DOHH2 (cell line): ENCODE results near the gene CYTH4.

Experiments used
- H3F3A ChIP-seq: fragments of 200-600 bp; sonication (generic), shearing (Covaris generic); 2 replicates; pipeline ENCODE4 v1.6.0; 2016; ENCODE audit warnings: antibody characterized with exemption, mild to moderate bottlenecking; ENCODE audit not compliant: control insufficient read depth, insufficient read depth
- H3K27ac ChIP-seq: fragments of 200-600 bp; sonication (generic); 2 replicates; pipeline ENCODE4 v1.5.1; 2014; ENCODE audit warnings: low read depth, mild to moderate bottlenecking, low read length, moderate library complexity
- H3K27me3 ChIP-seq: fragments of 200-600 bp; sonication (generic); 2 replicates; pipeline ENCODE4 v1.6.1; 2014; ENCODE audit warnings: mild to moderate bottlenecking, low read length, mixed read lengths; ENCODE audit not compliant: control insufficient read depth
- H3K36me3 ChIP-seq: fragments of 200-600 bp; sonication (generic); 2 replicates; pipeline ENCODE4 v1.6.1; 2014; ENCODE audit warnings: mild to moderate bottlenecking, low read length, moderate library complexity, mixed read lengths; ENCODE audit not compliant: control insufficient read depth
- H3K4me1 ChIP-seq: fragments of 200-600 bp; sonication (generic); 2 replicates; pipeline ENCODE4 v1.6.1; 2014; ENCODE audit warnings: mild to moderate bottlenecking, low read length, mixed read lengths; ENCODE audit not compliant: control insufficient read depth
- H3K4me2 ChIP-seq: fragments of 200-600 bp; sonication (generic); 2 replicates; pipeline ENCODE4 v1.6.0; 2014; ENCODE audit warnings: mild to moderate bottlenecking, low read length, moderate library complexity
- H3K4me3 ChIP-seq: fragments of 200-600 bp; sonication (generic); 2 replicates; pipeline ENCODE4 v1.5.1; 2014; ENCODE audit warnings: mild to moderate bottlenecking, low read length, mixed read lengths
- H3K79me2 ChIP-seq: fragments of 200-600 bp; sonication (generic); 2 replicates; pipeline ENCODE4 v1.6.1; 2014; ENCODE audit warnings: mild to moderate bottlenecking, low read length, mixed read lengths; ENCODE audit not compliant: control insufficient read depth
- H3K9me2 ChIP-seq: fragments of 200-600 bp; sonication (generic); replicated peaks from 2 replicates; pipeline ENCODE4 v1.6.1; 2014; ENCODE audit warnings: mild to moderate bottlenecking, low read length, mixed read lengths; ENCODE audit not compliant: control insufficient read depth
- H3K9me3 ChIP-seq: fragments of 200-600 bp; sonication (generic); 2 replicates; pipeline ENCODE4 v1.6.1; 2014; ENCODE audit warnings: antibody characterized with exemption, low read length, mixed read lengths; ENCODE audit not compliant: control insufficient read depth, insufficient read depth
- H4K20me1 ChIP-seq: fragments of 200-600 bp; sonication (generic); 2 replicates; pipeline ENCODE4 v1.6.0; 2014; ENCODE audit warnings: low read depth, mild to moderate bottlenecking, antibody characterized with exemption, low read length, moderate library complexity; ENCODE audit not compliant: control insufficient read depth, insufficient read depth
- EZH2phosphoT487 ChIP-seq: fragments of 200-600 bp; sonication (generic); IDR thresholded peaks from 2 replicates; pipeline ENCODE4 v1.6.1; 2017; ENCODE audit warnings: borderline replicate concordance, mild to moderate bottlenecking, antibody characterized with exemption, low read length, moderate library complexity, mixed read lengths
- TF ChIP-seq, protein P1 (sequence below): fragments of 200-600 bp; sonication (generic); IDR thresholded peaks from one replicate; pipeline ENCODE4 v1.5.1; 2014; ENCODE audit warnings: antibody characterized with exemption, mild to moderate bottlenecking, low read depth, low read length; ENCODE audit not compliant: poor library complexity, severe bottlenecking

The CYTH4 gene

DNA sequence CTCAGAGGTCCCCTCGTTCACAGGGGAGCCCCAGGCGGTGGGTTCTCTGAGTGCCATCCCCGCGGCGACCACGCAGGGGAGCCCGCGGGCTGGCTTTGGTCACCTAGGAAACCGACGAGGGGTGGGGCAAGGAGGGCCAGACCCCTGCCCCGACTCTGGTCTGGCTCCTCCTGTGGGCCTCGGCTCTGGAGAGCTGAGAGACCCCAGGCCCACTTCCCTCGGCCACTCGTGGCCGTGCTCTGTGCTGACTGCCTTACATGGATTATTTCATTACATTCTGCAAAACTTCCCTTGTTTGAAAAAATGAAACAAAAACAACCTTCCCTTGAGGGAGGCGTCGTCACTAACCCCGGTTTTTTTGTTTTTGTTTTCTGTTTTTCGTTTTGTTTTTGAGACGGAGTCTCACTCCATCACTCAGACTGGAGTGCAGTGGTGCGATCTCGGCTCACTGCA, 15.1 kb upstream of the CYTH4 start:
- Histone ChIP-seq H3K36me3 (no peaks in the 10 kb centered on the region), H3K4me3 (peak overlapping the region; percentile 75), H3K27me3 (no peaks in the 10 kb centered on the region), H3K79me2 (no peaks in the 10 kb centered on the region), H3K27ac (0 out of 2 replicates have a peak overlapping the region, but pooled peaks have one; percentile 11), H4K20me1 (no peaks in the 10 kb centered on the region), H3K4me1 (peaks cover 51% of the 10 kb centered on the region), H3F3A (peaks cover 9% of the 10 kb centered on the region), H3K9me2 (no peaks in the 10 kb centered on the region), H3K9me3 (peaks cover 13% of the 10 kb centered on the region), H3K4me2 (peak overlapping the region; percentile 89)
- no peak for TF ChIP-seq EZH2phosphoT487
- TF ChIP-seq, protein P1, sequence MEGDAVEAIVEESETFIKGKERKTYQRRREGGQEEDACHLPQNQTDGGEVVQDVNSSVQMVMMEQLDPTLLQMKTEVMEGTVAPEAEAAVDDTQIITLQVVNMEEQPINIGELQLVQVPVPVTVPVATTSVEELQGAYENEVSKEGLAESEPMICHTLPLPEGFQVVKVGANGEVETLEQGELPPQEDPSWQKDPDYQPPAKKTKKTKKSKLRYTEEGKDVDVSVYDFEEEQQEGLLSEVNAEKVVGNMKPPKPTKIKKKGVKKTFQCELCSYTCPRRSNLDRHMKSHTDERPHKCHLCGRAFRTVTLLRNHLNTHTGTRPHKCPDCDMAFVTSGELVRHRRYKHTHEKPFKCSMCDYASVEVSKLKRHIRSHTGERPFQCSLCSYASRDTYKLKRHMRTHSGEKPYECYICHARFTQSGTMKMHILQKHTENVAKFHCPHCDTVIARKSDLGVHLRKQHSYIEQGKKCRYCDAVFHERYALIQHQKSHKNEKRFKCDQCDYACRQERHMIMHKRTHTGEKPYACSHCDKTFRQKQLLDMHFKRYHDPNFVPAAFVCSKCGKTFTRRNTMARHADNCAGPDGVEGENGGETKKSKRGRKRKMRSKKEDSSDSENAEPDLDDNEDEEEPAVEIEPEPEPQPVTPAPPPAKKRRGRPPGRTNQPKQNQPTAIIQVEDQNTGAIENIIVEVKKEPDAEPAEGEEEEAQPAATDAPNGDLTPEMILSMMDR, result peak; percentile 92

DNA sequence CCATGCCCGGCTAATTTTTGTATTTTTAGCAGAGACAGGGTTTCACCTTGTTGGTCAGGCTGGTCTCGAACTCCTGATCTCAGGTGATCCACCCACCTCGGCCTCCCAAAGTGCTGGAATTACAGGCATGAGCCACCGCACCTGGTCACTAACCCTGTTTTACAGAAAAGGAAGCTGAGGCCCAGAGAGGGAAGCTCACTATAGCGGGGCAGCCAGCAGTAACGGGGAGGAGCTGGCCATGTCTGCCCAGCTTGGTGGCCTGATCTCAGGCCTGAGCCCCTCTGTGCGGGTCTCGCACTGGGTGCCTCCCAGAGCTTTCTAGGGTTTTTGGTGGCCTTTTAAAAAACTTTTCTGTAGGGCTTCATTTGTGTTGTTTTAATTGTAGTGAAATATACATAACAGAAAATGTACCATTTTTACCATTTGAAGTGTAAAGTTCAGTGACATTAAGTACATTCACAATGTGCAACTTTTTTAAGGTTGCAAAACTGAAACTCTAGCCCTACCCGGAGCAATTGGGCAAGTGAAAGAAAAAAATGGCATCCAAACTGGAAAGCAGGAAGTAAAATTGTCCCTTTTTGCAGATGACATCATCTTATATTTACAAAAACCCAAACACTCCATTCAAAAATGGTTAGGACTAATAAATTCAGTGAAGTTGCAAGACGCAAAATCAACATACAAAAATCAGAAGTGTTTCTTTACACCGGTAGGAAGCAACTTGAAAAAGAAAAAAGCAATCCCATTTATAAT, 14.5 kb upstream of the CYTH4 start:
- peaks cover 13% of the 10 kb centered on the region for H3K9me3 ChIP-seq
- H3K9me2 ChIP-seq, result no peaks in the 10 kb centered on the region
- H4K20me1 ChIP-seq, result no peaks in the 10 kb centered on the region
- H3K27me3 ChIP-seq, result no peaks in the 10 kb centered on the region
- peaks cover 12% of the 10 kb centered on the region for H3F3A ChIP-seq
- H3K36me3 ChIP-seq, result no peaks in the 10 kb centered on the region
- TF ChIP-seq EZH2phosphoT487, result no peak
- TF ChIP-seq, protein P1, result no peak
- peak overlapping the region; percentile 89 for H3K4me2 ChIP-seq
- peaks cover 51% of the 10 kb centered on the region for H3K4me1 ChIP-seq
- H3K27ac ChIP-seq, result 0 out of 2 replicates have a peak overlapping the region, but pooled peaks have one; percentile 11
- peak overlapping the region; percentile 75 for H3K4me3 ChIP-seq
- H3K79me2 ChIP-seq, result no peaks in the 10 kb centered on the region

GRCh38 chr22:37269936-37270678, 12.2 kb upstream of the CYTH4 start:
- peaks cover 12% of the 10 kb centered on the region for H3F3A ChIP-seq
- H4K20me1 ChIP-seq, result no peaks in the 10 kb centered on the region
- H3K4me1 ChIP-seq, result peaks cover 67% of the 10 kb centered on the region
- H3K4me3 ChIP-seq, result no peak overlapping the region
- H3K79me2 ChIP-seq, result no peaks in the 10 kb centered on the region
- no peak overlapping the region for H3K4me2 ChIP-seq
- no peak for TF ChIP-seq EZH2phosphoT487
- TF ChIP-seq, protein P1, result no peak
- no peak overlapping the region for H3K27ac ChIP-seq
- no peaks in the 10 kb centered on the region for H3K9me3 ChIP-seq
- H3K27me3 ChIP-seq, result no peaks in the 10 kb centered on the region
- no peaks in the 10 kb centered on the region for H3K36me3 ChIP-seq
- no peaks in the 10 kb centered on the region for H3K9me2 ChIP-seq
